H1 (cell line): ENCODE results near the gene CISH. TPM values are rescaled to one million over a fixed set of nuclear protein-coding genes. Genes with fewer than 3 reads are reported as not detected.

Experiments
- CTCF ChIA-PET: fragments of 300-600 bp; sonication (Branson Sonifier 250); formaldehyde crosslinking; loops from one replicate; lab custom pipeline; 2021; ENCODE audit not compliant: partially characterized antibody; lab: Charles Lee
- POLR2A ChIA-PET: fragments of 300-600 bp; sonication (Branson Sonifier 250); formaldehyde crosslinking; loops from one replicate; lab custom pipeline; 2021; ENCODE audit warnings: inconsistent platforms; ENCODE audit not compliant: partially characterized antibody; lab: Charles Lee
- DNase-seq, 2 experiments: peaks; one replicate each; pipeline versions ENCODE4 v3.0.0 to v3.0.0-alpha.2; 2010 to 2022; ENCODE audit warnings: low spot score in 2 of 2, low read depth in 1 of 2, mixed read lengths in 1 of 2
- FAIRE-seq: peaks from 2 replicates; lab custom pipeline; 2011; peaks lifted over from hg19 to GRCh38; lab: Jason Lieb, UNC
- H2AFZ ChIP-seq: 2 replicates; pipeline ENCODE4 v1.8.1; 2012; ENCODE audit warnings: low read length, inconsistent platforms
- H2AK5ac ChIP-seq: 2 replicates; pipeline ENCODE4 v1.6.1; 2013; ENCODE audit warnings: low read depth, low read length
- H2BK120ac ChIP-seq: replicated peaks from 2 replicates; pipeline ENCODE3; 2013; ENCODE audit warnings: low read depth, low read length, inconsistent platforms
- H2BK12ac ChIP-seq: 2 replicates; pipeline ENCODE4 v1.6.1; 2013; ENCODE audit warnings: low read depth, low read length
- H2BK15ac ChIP-seq: 2 replicates; pipeline ENCODE4 v1.6.1; 2013; ENCODE audit warnings: low read length
- H2BK20ac ChIP-seq: 2 replicates; pipeline ENCODE4 v1.6.1; 2013; ENCODE audit warnings: low read length
- H2BK5ac ChIP-seq: 2 replicates; pipeline ENCODE4 v1.6.1; 2013; ENCODE audit warnings: low read depth, low read length
- H3K14ac ChIP-seq: 2 replicates; pipeline ENCODE4 v1.6.1; 2013; ENCODE audit warnings: inconsistent platforms; ENCODE audit not compliant: insufficient read length
- H3K18ac ChIP-seq: 2 replicates; pipeline ENCODE4 v1.6.1; 2013; ENCODE audit warnings: low read length; ENCODE audit errors: extremely low read depth
- H3K23ac ChIP-seq: 2 replicates; pipeline ENCODE4 v1.6.1; 2013; ENCODE audit warnings: inconsistent platforms; ENCODE audit not compliant: insufficient read length
- H3K23me2 ChIP-seq: 2 replicates; pipeline ENCODE4 v1.6.1; 2013; ENCODE audit warnings: low read depth, low read length
- H3K27ac ChIP-seq: 2 replicates; pipeline ENCODE4 v1.6.1; 2011; ENCODE audit warnings: low read depth, low read length, inconsistent platforms
- H3K27me3 ChIP-seq, 4 experiments: replicated peaks in 1 of 4; 1 replicate in 1 of 4; 2 replicates in 3 of 4; pipeline versions ENCODE4 v1.6.1 to v1.8.1; 2011 to 2013; ENCODE audit warnings: low read length in 3 of 4, mild to moderate bottlenecking in 3 of 4, inconsistent platforms in 2 of 4, mixed read lengths in 2 of 4, moderate library complexity in 1 of 4; ENCODE audit not compliant: control insufficient read depth in 3 of 4, insufficient read depth in 3 of 4; ENCODE audit errors: extremely low read depth in 1 of 4
- H3K36me3 ChIP-seq, 4 experiments: 2 replicates each; pipeline versions ENCODE4 v1.6.1 to v1.8.1; 2011 to 2013; ENCODE audit warnings: mild to moderate bottlenecking in 4 of 4, low read length in 3 of 4, moderate library complexity in 2 of 4, control low read depth in 1 of 4, inconsistent platforms in 1 of 4; ENCODE audit not compliant: insufficient read depth in 4 of 4, control insufficient read depth in 2 of 4
- H3K4ac ChIP-seq: replicated peaks from 2 replicates; pipeline ENCODE3; 2013; ENCODE audit warnings: low read length, low read depth, mixed read lengths, inconsistent platforms; ENCODE audit not compliant: insufficient read length
- H3K4me1 ChIP-seq, 4 experiments: replicated peaks in 1 of 4; 1 replicate in 1 of 4; 2 replicates in 3 of 4; pipeline versions ENCODE4 v1.6.1 to v1.8.1; 2011 to 2013; ENCODE audit warnings: low read length in 3 of 4, inconsistent platforms in 2 of 4, mixed read lengths in 1 of 4; ENCODE audit not compliant: insufficient read depth in 4 of 4, control insufficient read depth in 3 of 4
- H3K4me2 ChIP-seq, 2 experiments: 2 replicates each; pipeline versions ENCODE4 v1.6.1 to v1.8.1; 2011 to 2013; ENCODE audit warnings: low read depth in 2 of 2, low read length in 2 of 2, control low read depth in 1 of 2, inconsistent platforms in 1 of 2, mild to moderate bottlenecking in 1 of 2; ENCODE audit not compliant: insufficient read depth in 1 of 2
- H3K4me3 ChIP-seq, 4 experiments: fragments of 200-600, 300-600 bp in 1 of 4; sonication (generic), shearing (Covaris generic), sonication (Bioruptor Twin) in 1 of 4; 2 replicates each; pipeline versions ENCODE4 v1.5.1 to v1.8.1; 2011 to 2016; ENCODE audit warnings: low read length in 4 of 4, low read depth in 3 of 4, control low read depth in 2 of 4, inconsistent platforms in 2 of 4, mild to moderate bottlenecking in 2 of 4, mixed read lengths in 1 of 4, moderate library complexity in 1 of 4; ENCODE audit not compliant: insufficient read depth in 2 of 4; ENCODE audit errors: extremely low read depth in 1 of 4
- H3K56ac ChIP-seq: replicated peaks from 2 replicates; pipeline ENCODE3; 2013; ENCODE audit warnings: low read depth, mild to moderate bottlenecking, mixed read lengths, low read length, inconsistent platforms; ENCODE audit not compliant: insufficient read length
- H3K79me1 ChIP-seq: 2 replicates; pipeline ENCODE4 v1.6.1; 2013; ENCODE audit warnings: low read depth, low read length, control low read depth
- H3K79me2 ChIP-seq, 2 experiments: 2 replicates each; pipeline versions ENCODE4 v1.6.1 to v1.8.1; 2012 to 2013; ENCODE audit warnings: low read length in 2 of 2, mild to moderate bottlenecking in 2 of 2, inconsistent platforms in 1 of 2; ENCODE audit not compliant: insufficient read depth in 2 of 2, control insufficient read depth in 1 of 2
- H3K9ac ChIP-seq, 4 experiments: replicated peaks in 1 of 4; 1 replicate in 1 of 4; 2 replicates in 3 of 4; pipeline versions ENCODE4 v1.6.1 to v1.8.1; 2011 to 2013; ENCODE audit warnings: low read depth in 3 of 4, low read length in 3 of 4, control low read depth in 2 of 4, mild to moderate bottlenecking in 2 of 4, moderate library complexity in 2 of 4, inconsistent platforms in 1 of 4; ENCODE audit errors: extremely low read depth in 1 of 4
- H3K9me3 ChIP-seq, 2 experiments: 2 replicates each; pipeline versions ENCODE4 v1.6.1 to v1.8.1; 2012 to 2013; ENCODE audit warnings: mild to moderate bottlenecking in 2 of 2, moderate library complexity in 2 of 2, control low read depth in 1 of 2, inconsistent platforms in 1 of 2, low read depth in 1 of 2, low read length in 1 of 2, mixed read lengths in 1 of 2; ENCODE audit not compliant: insufficient read depth in 2 of 2
- H4K20me1 ChIP-seq, 2 experiments: replicated peaks in 1 of 2; 2 replicates each; pipeline versions ENCODE3 to v1.8.1; 2011 to 2013; ENCODE audit warnings: inconsistent platforms in 2 of 2, low read length in 2 of 2, mild to moderate bottlenecking in 1 of 2; ENCODE audit not compliant: insufficient read depth in 2 of 2, control insufficient read depth in 1 of 2
- H4K5ac ChIP-seq: 2 replicates; pipeline ENCODE4 v1.6.1; 2013; ENCODE audit warnings: low read length, low read depth, mixed read lengths, inconsistent platforms; ENCODE audit not compliant: insufficient read length
- H4K8ac ChIP-seq: 2 replicates; pipeline ENCODE4 v1.8.0; 2013; ENCODE audit warnings: mild to moderate bottlenecking, moderate library complexity, low read length, inconsistent platforms; ENCODE audit not compliant: insufficient read depth; ENCODE audit errors: extremely low read depth
- H4K91ac ChIP-seq: replicated peaks from 2 replicates; pipeline ENCODE3; 2013; ENCODE audit warnings: low read length, mixed read lengths, inconsistent platforms; ENCODE audit not compliant: insufficient read length
- GTF2F1 ChIP-seq: IDR thresholded peaks from 2 replicates; pipeline ENCODE4 v1.6.1; 2012; ENCODE audit warnings: low read depth, low read length, improper control_type of control experiment, borderline replicate concordance
- whole genome bisulfite sequencing, 2 experiments: shearing (Covaris generic) in 1 of 2; methylation state at CpG; one replicate each; pipeline versions ENCODE4 v1.1.6 to v1.1.7; 2013 to 2015; ENCODE audit warnings: low lambda C conversion rate in 2 of 2, mixed read lengths in 2 of 2, inconsistent platforms in 1 of 2, low coverage in 1 of 2, missing lambda C conversion rate in 1 of 2; ENCODE audit not compliant: insufficient replicate concordance in 2 of 2, insufficient coverage in 1 of 2, insufficient read length in 1 of 2; ENCODE audit errors: extremely low coverage in 1 of 2, missing lambda C conversion rate in 1 of 2; 5-methylcytosine and 5-hydroxymethylcytosine counted together
- polyA plus RNA-seq, 7 experiments: library from polyadenylated mRNA; depleted of rRNA in 3 of 7; stranded (reverse) in 5 of 7; unstranded in 2 of 7; fragments of >200 nt in 5 of 7; fragments of 200-250 nt in 2 of 7; gene quantifications; 1 replicate in 5 of 7; 2 replicates in 1 of 7; 4 replicates in 1 of 7; pipeline versions ENCODE4 v1.2.1 to v1.2.3, GENCODE V29; 2011 to 2013; ENCODE audit warnings: missing spikeins in 2 of 7, mixed read lengths in 2 of 7
- total RNA-seq: library from RNA; stranded (reverse); fragmentation: NEBNext Ultra II Directional; extraction: Animal tissue kit (Norgen Biotek cat#: 25700); gene quantifications from 2 replicates; pipeline ENCODE4 v1.2.1, GENCODE V29; 2021

CISH gene
- total and polyA plus RNA-seq, 2 of the 8 experiments (the other 6 are each of a cell fraction or from before 2014, with no cell fraction given), result 1.9 to 2.2 TPM

- no peaks in the 10 kb centered on the region; a peak in 1 of 7 replicates for H3K27me3 ChIP-seq
- H4K8ac ChIP-seq, result no peak overlapping the region
- no peak overlapping the region for H2BK5ac ChIP-seq
- no peak overlapping the region for H3K23ac ChIP-seq
- no peaks in the 10 kb centered on the region for H3K9me3 ChIP-seq
- no peak overlapping the region for H3K14ac ChIP-seq
- H2AK5ac ChIP-seq, result no peak overlapping the region
- peaks cover 0 to 16% (median 4%) of the 10 kb centered on the region in 4 experiments; a peak in 6 of 7 replicates for H3K4me1 ChIP-seq
- peaks cover 2% of the 10 kb centered on the region in 2 experiments for H4K20me1 ChIP-seq
- FAIRE-seq, result no peak
- no peak overlapping the region for H3K4ac ChIP-seq
- H3K23me2 ChIP-seq, result no peaks in the 10 kb centered on the region
- TF ChIP-seq GTF2F1, result no peak
- no peak for DNase-seq
- H3K9ac ChIP-seq, result no peak overlapping the region
- no peak overlapping the region for H2BK15ac ChIP-seq
- no peaks in the 10 kb centered on the region; the same call in none of the 2 replicates for H3K79me1 ChIP-seq
- no peaks in the 10 kb centered on the region for H3K36me3 ChIP-seq
- H2BK12ac ChIP-seq, result no peak overlapping the region
- WGBS, 2 experiments, result 71% methylated on average over 3 of the region's 3 CpGs; no CpG with 5 or more reads in 1 of the 2 experiments
- ChIA-PET CTCF (interaction anchor here (0.8 to 63.8 kb wide), 8 partner anchors 13 to 735 kb away, joined by 3 to 1262 read pairs (median 4); partner anchors contain the start of genes CISH, DOCK3 and MAPKAPK3), POLR2A (interaction anchor here (0.6 to 1.4 kb wide), 5 partner anchors 12 to 686 kb away, joined by 3 to 4 read pairs (median 3); no protein-coding TSS in a partner anchor)
- H2BK120ac ChIP-seq, result no peak overlapping the region
- no peaks in the 10 kb centered on the region for H3K79me2 ChIP-seq
- no peak overlapping the region for H3K27ac ChIP-seq
- no peak overlapping the region for H4K91ac ChIP-seq
- H2AFZ ChIP-seq, result no peak overlapping the region
- H3K56ac ChIP-seq, result no peak overlapping the region
- H3K4me3 ChIP-seq, result no peak overlapping the region
- no peak overlapping the region for H2BK20ac ChIP-seq
- no peak overlapping the region for H3K18ac ChIP-seq
- H4K5ac ChIP-seq, result no peak overlapping the region
- H3K4me2 ChIP-seq, result no peak overlapping the region
Observed at GRCh38 chr3:50653937-50654595, 42.5 kb upstream of the CISH start.
